Upper lobe of right lung (tissue), 1 donor: ENCODE data around the gene IFNGR2. TPM values are rescaled to one million over a fixed set of nuclear protein-coding genes. Genes with fewer than 3 reads are reported as not detected.
"Not testable (repeated sequence)": the region's sequence is repeated elsewhere in the genome, so short reads cannot be mapped to it uniquely, and the experiment has no call there.

Experiments used
- ATAC-seq: fragments of 200-7000 bp; cut with Tn5 transposase; one replicate; pipeline ENCODE4 v1.9.1; 2020; ENCODE audit warnings: mild to moderate bottlenecking, moderate library complexity
- DNase-seq: peaks from one replicate; pipeline ENCODE4 v3.0.0-alpha.2; 2020
- H3K27ac ChIP-seq: fragments of 200-600 bp; one replicate; pipeline ENCODE4 v1.8.0; 2022
- H3K27me3 ChIP-seq: fragments of 200-600 bp; one replicate; pipeline ENCODE4 v1.8.0; 2022; ENCODE audit warnings: mild to moderate bottlenecking
- H3K36me3 ChIP-seq: fragments of 200-600 bp; one replicate; pipeline ENCODE4 v1.8.0; 2022
- H3K4me1 ChIP-seq: fragments of 200-600 bp; one replicate; pipeline ENCODE4 v1.8.0; 2022
- H3K4me3 ChIP-seq: fragments of 200-600 bp; one replicate; pipeline ENCODE4 v1.8.0; 2022; ENCODE audit warnings: mild to moderate bottlenecking
- H3K9me3 ChIP-seq: fragments of 200-600 bp; one replicate; pipeline ENCODE4 v1.8.0; 2022
- intact Hi-C: fragments of 100-400 bp; cut with DNase I; formaldehyde crosslinking; loops from one replicate; pipeline ENCODE4 v1.11.0; 2022
- total RNA-seq: library from RNA; stranded (reverse); fragmentation: NEBNext Ultra II Directional; extraction: Animal tissue kit (Norgen Biotek cat#: 25700); gene quantifications from one replicate; pipeline ENCODE4 v1.2.1, GENCODE V29; 2021
- TF ChIP-seq, protein P1 (sequence below): fragments of 200-600 bp; IDR thresholded peaks from one replicate; pipeline ENCODE4 v1.8.0; 2022; ENCODE audit warnings: antibody characterized with exemption
- donor health status: DM: no; HTN: yes; CAD: no; lungs with severe emphysema.

Gene IFNGR2
- total RNA-seq, 1 donor from 2014 or later = 69.3 TPM

DNA sequence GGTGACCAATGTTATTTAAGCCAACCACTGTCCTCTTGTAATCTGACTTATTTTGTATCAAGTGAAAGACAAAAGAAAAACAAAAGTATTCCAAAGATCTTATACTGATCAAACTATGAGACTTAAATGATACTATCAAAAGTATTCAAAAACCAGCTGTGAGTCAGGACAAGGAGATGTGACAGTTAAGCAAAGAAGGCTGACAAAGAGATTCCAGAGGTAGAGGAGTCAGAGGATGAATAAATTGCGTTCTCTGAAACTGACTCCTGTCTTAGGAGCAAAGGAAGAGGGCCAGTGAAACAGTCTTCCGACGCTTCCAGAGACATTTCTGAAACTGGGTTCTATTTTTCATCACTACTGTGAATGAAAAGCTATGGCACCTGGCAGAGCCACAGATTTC, 55.6 kb downstream of the IFNGR2 start:
- Histone ChIP-seq H3K4me3 (no peak overlapping the region), H3K36me3 (peaks cover 75% of the 10 kb centered on the region), H3K4me1 (no peaks in the 10 kb centered on the region), H3K9me3 (no peaks in the 10 kb centered on the region), H3K27ac (no peak overlapping the region), H3K27me3 (no peaks in the 10 kb centered on the region)
- intact Hi-C loops = no loop called here
- ATAC-seq (no peak), DNase-seq (no peak)
- TF ChIP-seq, protein P1, sequence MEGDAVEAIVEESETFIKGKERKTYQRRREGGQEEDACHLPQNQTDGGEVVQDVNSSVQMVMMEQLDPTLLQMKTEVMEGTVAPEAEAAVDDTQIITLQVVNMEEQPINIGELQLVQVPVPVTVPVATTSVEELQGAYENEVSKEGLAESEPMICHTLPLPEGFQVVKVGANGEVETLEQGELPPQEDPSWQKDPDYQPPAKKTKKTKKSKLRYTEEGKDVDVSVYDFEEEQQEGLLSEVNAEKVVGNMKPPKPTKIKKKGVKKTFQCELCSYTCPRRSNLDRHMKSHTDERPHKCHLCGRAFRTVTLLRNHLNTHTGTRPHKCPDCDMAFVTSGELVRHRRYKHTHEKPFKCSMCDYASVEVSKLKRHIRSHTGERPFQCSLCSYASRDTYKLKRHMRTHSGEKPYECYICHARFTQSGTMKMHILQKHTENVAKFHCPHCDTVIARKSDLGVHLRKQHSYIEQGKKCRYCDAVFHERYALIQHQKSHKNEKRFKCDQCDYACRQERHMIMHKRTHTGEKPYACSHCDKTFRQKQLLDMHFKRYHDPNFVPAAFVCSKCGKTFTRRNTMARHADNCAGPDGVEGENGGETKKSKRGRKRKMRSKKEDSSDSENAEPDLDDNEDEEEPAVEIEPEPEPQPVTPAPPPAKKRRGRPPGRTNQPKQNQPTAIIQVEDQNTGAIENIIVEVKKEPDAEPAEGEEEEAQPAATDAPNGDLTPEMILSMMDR = no peak

DNA sequence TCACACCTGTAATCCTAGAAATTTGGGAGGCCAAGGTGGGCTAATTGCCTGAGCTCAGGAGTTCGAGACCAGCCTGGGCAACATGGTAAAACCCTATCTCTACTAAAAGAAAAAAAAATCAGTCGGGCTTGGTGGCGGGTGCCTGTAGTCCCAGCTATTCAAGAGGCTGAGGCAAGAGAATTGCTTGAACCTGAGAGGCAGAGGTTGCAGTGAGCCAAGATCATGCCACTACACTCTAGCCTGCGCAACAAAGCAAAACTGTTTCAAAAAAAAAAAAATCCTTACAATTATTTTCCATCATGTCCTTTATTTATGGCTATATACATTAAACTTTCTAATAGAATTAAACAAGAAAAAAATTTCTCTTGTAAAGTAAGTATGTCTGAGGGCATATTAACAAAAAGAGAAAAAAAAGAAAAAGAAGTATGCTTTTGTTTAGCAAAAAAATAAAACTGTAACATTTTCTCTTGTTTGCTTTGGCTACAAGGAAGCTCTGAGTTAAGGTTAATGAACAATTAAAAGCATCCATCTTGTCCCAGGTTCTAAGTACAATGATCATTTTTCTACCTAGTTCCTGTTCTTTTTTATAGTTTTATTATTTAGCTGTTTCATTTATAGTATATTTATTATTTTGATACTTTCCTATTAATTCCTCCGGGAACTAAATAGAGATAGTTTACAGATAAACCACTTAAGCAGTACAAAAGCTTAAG, 58.5 kb downstream of the IFNGR2 start:
- TF ChIP-seq, protein P1 = no peak
- DNase-seq (no peak), ATAC-seq (no peak)
- H3K27ac ChIP-seq = no peak overlapping the region
- H3K4me1 ChIP-seq = no peaks in the 10 kb centered on the region
- peaks cover 63% of the 10 kb centered on the region for H3K36me3 ChIP-seq
- no peaks in the 10 kb centered on the region for H3K27me3 ChIP-seq
- intact Hi-C loops = no loop called here
- H3K4me3 ChIP-seq = no peak overlapping the region
- no peaks in the 10 kb centered on the region for H3K9me3 ChIP-seq

DNA sequence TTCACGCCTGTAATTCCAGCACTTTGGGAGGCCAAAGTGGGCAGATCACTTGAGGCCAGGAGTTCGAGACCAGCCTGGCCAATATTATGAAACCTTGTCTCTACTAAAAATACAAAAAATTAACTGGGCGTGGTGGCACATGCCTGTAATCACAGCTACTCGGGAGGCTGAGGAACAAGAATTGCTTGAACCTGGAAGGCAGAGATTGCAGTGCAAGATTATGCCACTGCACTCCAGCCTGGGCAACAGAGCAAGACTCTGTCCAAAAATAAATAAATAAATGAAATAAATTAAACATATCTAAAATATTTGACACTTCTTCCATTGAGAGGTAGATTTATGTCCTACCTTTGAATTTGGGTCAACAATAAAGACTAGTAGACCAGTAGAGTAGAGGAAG, 66.0 kb downstream of the IFNGR2 start:
- DNase-seq, intact Hi-C loops, H3K27me3 ChIP-seq, H3K9me3 ChIP-seq, ATAC-seq, H3K4me3 ChIP-seq, H3K4me1 ChIP-seq, H3K27ac ChIP-seq: not testable (repeated sequence)
- peaks cover 23% of the 10 kb centered on the region for H3K36me3 ChIP-seq

DNA sequence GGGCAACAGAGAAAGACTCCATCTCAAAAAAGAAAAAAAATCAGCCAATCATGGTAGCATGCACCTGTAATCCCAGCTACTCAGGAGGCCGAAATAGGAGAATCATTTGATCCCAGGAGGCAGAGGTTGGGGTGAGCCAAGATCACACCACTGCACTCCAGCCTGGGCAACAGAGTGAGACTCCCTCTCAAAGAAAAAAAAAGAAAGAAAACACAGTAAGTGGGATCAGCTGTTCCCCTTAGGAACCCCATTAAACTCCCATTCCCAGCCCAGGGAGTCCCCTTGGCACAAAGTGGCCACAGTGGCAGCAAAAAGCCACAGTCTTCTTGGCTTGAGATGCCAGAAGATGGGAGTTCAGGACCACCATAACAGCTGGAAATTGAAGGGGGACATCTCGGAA, 67.5 kb downstream of the IFNGR2 start:
- TF ChIP-seq, protein P1 = no peak
- Histone ChIP-seq H3K9me3 (no peaks in the 10 kb centered on the region), H3K4me3 (no peak overlapping the region), H3K27me3 (no peaks in the 10 kb centered on the region), H3K36me3 (peaks cover 16% of the 10 kb centered on the region), H3K27ac (no peak overlapping the region), H3K4me1 (no peaks in the 10 kb centered on the region)
- ATAC-seq (no peak), DNase-seq (no peak)
- intact Hi-C loops = no loop called here

DNA sequence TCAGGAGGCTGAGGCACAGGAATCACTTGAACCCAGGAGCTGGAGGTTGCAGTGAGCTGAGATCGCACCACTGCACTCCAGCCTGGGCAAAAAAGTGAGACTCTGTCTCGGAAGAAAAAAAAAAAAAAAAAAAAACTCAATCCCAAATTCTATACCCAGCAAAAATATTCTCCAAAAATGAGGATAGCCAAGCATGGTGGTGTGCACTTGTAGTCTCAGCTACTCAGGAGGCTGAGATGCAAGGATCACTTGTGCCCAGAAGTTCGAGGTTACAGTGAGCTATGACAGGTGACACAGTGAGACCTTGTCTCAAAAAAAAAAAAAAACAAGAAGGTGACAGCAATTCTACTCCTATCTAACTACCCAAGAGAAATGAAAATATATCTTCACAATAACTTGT, 70.1 kb downstream of the IFNGR2 start:
- H3K36me3 ChIP-seq = no peaks in the 10 kb centered on the region
- no peak for DNase-seq
- no peaks in the 10 kb centered on the region for H3K9me3 ChIP-seq
- intact Hi-C loops = no loop called here
- ATAC-seq = no peak
- TF ChIP-seq, protein P1 = no peak
- H3K4me1 ChIP-seq = peaks cover 8% of the 10 kb centered on the region
- H3K4me3 ChIP-seq = no peak overlapping the region
- H3K27me3 ChIP-seq = no peaks in the 10 kb centered on the region
- H3K27ac ChIP-seq = no peak overlapping the region

DNA sequence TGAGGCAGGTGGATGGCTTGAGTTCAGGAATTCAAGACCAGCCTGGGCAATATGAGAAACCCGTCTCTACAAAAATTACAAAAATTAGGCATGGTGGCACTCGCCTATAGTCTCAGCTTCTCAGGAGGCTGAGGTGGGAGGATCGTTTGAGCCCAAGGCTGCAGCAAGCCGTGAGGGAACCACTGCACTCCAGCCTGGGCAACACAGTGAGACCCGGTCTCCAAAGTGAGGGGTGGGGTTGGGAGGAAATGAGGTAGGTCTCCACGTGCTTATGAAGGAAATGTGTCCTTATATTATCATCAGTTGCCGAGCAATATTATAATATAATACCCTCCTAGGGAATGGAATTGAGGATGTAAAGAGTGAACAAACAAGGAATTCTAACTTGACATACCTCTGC, 73.9 kb downstream of the IFNGR2 start:
- Histone ChIP-seq H3K4me1 (peaks cover 18% of the 10 kb centered on the region), H3K36me3 (no peaks in the 10 kb centered on the region), H3K27ac (no peak overlapping the region), H3K9me3 (no peaks in the 10 kb centered on the region), H3K4me3 (no peak overlapping the region), H3K27me3 (no peaks in the 10 kb centered on the region)
- DNase-seq = no peak
- intact Hi-C loops = no loop called here
- no peak for ATAC-seq
- TF ChIP-seq, protein P1 = no peak
